GM12892 (cell line): ENCODE data around the gene RICTOR.

ENCODE experiments used
- DNase-seq: peaks from one replicate; pipeline ENCODE4 v3.0.0; 2011; ENCODE audit not compliant: insufficient read length
- FAIRE-seq: peaks from 2 replicates; lab custom pipeline; 2011; peaks lifted over from hg19 to GRCh38; lab: Jason Lieb, UNC
- POLR2A ChIP-seq: IDR thresholded peaks from 2 replicates; pipeline ENCODE4 v1.6.1; 2011; ENCODE audit warnings: low read depth, low read length, control low read depth
- POLR2AphosphoS5 ChIP-seq: IDR thresholded peaks from 2 replicates; pipeline ENCODE4 v1.6.1; 2011; ENCODE audit warnings: low read depth, low read length, control low read depth
- TAF1 ChIP-seq: IDR thresholded peaks from 2 replicates; pipeline ENCODE4 v1.6.1; 2011; ENCODE audit warnings: low read depth, mild to moderate bottlenecking, control low read depth, low read length, borderline replicate concordance

The RICTOR gene

DNA sequence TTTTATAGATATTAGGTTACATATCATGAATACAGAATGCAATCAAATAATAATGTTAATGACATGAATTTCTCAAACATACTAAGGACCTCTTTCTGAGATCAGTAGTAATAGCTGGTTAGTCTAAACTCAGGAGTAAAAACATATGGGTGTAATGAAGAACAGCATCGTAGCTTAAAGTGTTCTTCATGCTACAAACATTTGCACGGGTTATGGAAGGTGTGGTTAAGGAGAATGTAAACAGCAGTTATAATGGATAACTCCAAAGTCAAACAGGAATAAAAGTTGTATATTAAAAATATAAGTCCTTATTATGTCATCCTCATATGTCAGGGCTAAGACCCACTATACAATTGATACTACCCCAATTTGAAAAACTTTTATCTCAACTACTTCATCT is 112.5 kb downstream of the RICTOR start:
- FAIRE-seq, result no peak
- no peak for TF ChIP-seq TAF1

DNA sequence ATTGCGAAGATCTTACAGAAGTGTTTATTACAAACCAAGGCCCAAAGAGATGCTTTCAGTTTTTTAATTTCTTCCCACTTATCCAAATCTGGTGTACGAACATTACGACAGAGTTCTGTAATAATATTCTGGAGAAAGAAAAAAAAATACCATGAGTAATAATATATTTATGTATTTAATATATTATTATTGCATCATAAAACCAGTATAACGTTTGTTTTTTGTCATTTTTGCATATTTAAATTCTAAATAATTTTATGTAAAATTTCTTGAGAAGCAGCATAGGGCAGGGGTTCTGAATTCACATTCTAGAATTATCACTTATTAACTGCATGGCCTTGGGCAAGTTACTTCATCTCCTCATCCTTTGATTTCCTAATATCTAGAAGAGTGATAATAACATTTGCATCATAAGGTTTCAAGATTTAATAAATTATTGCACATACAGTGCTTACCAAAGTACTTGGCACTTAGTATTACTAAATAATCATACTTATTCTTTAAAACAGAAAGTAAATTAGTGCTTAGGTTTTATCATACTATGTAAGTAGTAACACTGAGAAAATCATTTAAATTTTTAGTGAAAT is 120.7 kb downstream of the RICTOR start:
- TF ChIP-seq POLR2A (no peak), TAF1 (no peak), POLR2AphosphoS5 (no peak)
- no peak for DNase-seq
- no peak for FAIRE-seq

More for the DNA sequence above, 112.5 kb downstream of the RICTOR start:
- no peak for DNase-seq

DNA sequence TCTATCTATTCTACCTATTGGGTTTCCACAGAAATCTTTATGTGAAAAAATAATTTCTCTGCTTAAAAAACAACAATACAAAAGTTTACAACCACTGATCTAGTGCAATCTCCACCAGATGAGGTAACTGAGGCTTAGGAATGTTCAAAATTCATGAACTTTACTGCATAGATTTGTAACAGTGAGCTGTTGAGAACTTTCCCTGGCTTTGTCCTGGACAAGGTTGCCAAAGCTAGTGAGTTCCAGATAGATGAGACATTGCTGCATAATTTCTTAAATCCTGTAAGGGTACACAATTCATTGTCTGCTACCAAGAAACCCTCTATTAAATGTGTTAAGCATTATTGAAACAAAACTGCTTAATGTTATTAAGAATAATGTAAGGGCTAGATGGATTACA is 125.7 kb downstream of the RICTOR start:
- DNase-seq, result no peak
- no peak for FAIRE-seq
- no peak for TF ChIP-seq POLR2AphosphoS5
- no peak for TF ChIP-seq TAF1
- no peak for TF ChIP-seq POLR2A

DNA sequence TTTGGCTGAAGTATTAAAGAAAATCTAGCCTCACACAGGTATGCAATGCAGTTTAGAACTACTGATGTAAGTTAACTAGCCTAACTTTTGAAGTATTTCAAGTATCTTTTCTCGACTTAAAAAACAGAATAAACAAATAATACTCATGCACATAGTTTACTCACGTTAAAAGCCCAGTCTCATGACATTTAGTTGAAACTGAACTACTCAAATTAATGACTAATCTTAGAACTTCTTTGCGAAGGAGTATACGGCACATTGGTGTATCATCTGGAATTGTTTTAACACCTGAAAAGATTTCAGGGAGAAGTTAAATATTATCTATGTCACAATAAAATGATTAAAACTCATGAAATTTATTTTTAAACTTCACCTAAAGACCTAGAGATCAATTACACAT is 129.9 kb downstream of the RICTOR start:
- no peak for TF ChIP-seq TAF1
- no peak for TF ChIP-seq POLR2A
- no peak for TF ChIP-seq POLR2AphosphoS5
- FAIRE-seq, result no peak
- DNase-seq, result no peak

DNA sequence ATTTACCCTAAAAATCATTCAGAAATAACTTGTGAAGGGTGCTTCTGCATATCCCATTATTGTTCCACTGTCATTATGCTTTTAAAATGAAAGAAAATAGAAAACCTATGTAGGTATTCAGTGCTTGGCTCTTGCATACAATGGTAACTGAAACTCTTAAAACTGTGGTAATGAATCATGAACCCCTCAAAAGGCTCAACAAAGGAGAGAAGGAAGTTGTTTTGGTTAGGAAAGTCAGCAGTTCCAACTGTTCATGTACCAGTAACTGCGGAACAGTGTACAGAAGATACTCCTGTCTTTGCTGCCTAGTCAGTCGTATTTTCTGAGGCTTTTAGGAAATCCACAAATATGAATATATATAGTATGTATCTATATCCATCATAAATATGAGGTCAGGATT is 132.3 kb downstream of the RICTOR start:
- DNase-seq (no peak), FAIRE-seq (no peak)
- TF ChIP-seq POLR2A (no peak), TAF1 (no peak), POLR2AphosphoS5 (no peak)

DNA sequence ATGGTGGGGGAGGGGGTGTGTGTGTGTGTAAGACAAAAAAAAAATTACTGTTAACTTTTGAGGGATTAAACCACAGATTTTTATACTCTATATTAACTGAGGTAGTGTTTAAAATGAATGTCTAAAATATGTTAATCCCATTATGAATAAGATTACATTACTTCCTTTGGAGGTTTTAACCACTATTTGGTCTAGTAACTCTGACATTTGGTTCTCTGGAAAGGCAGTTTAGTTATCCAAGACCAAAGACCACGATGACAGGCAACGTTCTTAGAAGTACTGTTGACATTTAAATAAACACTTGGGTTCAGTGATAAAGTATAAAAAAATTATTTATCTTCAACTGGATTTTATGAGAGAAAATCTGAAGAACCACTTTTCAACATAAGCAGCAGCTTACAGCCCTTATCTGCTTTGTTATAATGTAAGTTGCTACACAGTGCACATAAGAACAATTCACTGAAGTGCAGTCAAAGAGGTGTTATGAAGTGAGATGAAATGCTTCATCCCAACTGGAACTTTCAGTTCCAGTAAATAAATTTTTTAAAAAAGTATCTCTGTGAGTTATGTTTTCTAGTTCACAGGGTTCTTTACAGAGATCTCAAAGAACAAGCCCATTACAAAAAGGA is 133.9 kb downstream of the RICTOR start:
- DNase-seq (no peak), FAIRE-seq (no peak)
- TF ChIP-seq POLR2AphosphoS5, result no peak
- TF ChIP-seq POLR2A, result no peak
- TF ChIP-seq TAF1, result no peak

DNA sequence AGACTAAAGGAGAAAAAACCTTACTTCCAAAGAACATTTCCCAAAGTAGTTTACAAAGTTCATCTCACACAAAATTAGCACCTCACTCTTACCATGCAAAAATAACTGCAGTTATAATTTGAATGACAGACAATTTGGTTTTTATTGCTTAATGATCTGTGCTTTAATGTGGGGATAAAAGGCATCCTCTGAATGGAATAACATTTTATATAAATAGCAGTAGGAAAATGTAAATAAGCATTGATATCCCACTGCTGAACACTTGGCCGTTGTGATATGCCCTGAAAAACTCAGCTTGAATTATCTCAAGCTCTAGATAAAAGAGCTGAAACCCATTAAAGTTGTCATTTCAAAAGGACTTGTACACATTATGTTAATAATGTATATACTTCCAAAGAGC is 135.2 kb downstream of the RICTOR start:
- FAIRE-seq, result no peak
- TF ChIP-seq TAF1 (no peak), POLR2AphosphoS5 (no peak), POLR2A (no peak)
- DNase-seq, result no peak

DNA sequence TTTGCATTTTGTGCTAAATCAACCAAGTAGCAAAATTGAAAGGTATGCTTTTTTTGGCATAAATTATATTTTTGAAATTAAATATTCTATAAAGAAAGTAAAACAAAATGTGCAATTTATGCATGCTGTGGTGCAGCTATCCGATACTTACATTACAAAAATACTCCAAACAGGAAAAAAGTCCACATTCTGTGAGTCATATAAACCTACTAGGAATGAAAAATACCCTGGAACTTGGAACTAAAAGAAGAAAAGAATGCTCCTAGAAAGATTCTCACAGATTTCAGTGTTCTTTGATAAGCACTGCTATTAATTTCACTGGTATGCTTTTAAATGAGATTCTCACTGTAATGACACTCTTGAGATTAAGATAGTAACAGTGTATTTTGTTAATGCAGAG is 135.8 kb downstream of the RICTOR start:
- FAIRE-seq, result no peak
- TF ChIP-seq POLR2AphosphoS5, result no peak
- TF ChIP-seq POLR2A, result no peak
- TF ChIP-seq TAF1, result no peak

DNA sequence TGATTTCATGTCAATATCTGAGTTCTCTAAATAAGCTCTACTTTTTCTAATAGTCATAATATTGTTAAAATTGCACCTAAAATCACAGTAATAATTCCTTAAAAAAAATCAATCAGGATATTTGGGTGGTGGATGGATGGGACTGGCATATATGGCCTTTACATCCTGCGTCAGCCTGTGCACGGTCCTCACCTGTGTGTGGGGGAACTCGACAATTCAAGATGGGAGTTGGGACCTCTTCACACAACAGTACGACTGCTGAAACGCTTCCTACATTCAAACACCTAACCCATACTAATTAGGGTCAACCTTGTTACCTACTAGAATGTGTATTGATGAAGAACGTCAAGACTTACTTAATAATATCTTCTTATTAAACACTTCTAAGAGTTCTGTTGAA is 137.9 kb downstream of the RICTOR start:
- FAIRE-seq (no peak), DNase-seq (no peak)
- no peak for TF ChIP-seq POLR2A
- TF ChIP-seq TAF1, result no peak
- TF ChIP-seq POLR2AphosphoS5, result no peak

More for the DNA sequence above, 135.8 kb downstream of the RICTOR start:
- no peak for DNase-seq

DNA sequence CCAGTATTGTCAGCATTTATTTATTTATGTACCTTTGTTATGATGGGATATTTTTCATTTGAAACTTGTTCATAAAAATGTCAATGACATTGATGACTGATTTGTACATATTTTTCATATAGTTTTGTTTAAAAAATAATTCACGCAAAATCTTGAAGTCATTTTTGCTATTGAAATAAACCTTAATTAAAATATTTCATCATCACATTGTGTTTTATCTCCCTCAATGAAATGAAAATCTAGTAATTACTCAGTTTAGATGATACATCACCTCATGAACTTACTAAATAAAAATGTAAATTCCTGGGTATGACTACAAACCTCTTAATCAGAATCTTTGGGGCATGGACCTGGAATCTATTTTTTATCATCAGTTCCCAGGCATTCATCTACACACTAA is 138.8 kb downstream of the RICTOR start:
- FAIRE-seq (no peak), DNase-seq (no peak)
- TF ChIP-seq POLR2A, result no peak
- no peak for TF ChIP-seq POLR2AphosphoS5
- no peak for TF ChIP-seq TAF1

DNA sequence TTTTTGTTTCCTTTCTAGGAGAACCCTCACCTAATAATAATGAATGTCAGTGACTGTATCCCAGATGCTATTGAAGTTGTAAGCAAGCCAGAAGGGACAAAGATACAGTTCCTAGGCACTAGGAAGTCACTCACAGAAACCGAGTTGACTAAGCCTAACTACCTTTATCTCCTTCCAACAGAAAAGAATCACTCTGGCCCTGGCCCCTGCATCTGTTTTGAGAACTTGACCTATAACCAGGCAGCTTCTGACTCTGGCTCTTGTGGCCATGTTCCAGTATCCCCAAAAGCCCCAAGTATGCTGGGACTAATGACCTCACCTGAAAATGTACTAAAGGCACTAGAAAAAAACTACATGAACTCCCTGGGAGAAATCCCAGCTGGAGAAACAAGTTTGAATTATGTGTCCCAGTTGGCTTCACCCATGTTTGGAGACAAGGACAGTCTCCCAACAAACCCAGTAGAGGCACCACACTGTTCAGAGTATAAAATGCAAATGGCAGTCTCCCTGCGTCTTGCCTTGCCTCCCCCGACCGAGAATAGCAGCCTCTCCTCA is 141.3 kb downstream of the RICTOR start:
- TF ChIP-seq POLR2AphosphoS5, result no peak
- no peak for TF ChIP-seq TAF1
- TF ChIP-seq POLR2A, result no peak
- DNase-seq, result no peak
- FAIRE-seq, result no peak

DNA sequence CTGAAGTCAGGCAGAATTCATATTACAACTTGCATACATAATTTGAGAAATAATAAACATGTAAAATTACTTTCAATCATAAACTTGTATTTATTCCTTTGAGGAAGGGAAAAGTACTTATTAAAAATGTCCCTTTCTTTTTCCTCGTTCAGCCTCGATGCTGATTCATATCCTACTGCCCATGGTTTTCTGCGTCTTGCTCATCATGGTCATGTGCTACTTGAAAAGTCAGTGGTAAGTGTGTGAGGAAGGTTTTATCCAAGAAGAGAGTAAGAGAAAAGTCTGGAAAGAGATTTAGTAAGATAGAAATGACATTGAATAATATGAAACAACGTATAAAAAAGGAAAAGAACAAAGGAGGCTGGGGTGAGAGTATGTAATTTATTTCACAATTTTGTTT is 142.5 kb downstream of the RICTOR start:
- FAIRE-seq, result no peak
- DNase-seq, result no peak
- TF ChIP-seq TAF1, result no peak
- no peak for TF ChIP-seq POLR2A
